OCI-LY3 (cell line): Measurements from ENCODE around the gene BPGM.

Source experiments
- H2AFZ ChIP-seq: fragments of 200-600, 300-600 bp; shearing (Covaris generic); 2 replicates; pipeline ENCODE4 v1.6.0; 2014; ENCODE audit warnings: antibody characterized with exemption, low read depth, low read length
- H3K27ac ChIP-seq: fragments of 200-600, 300-600 bp; sonication (generic); 2 replicates; pipeline ENCODE4 v1.5.1; 2014; ENCODE audit warnings: mild to moderate bottlenecking, low read length, moderate library complexity, mixed read lengths
- H3K27me3 ChIP-seq: fragments of 200-600, 300-600 bp; sonication (generic); 2 replicates; pipeline ENCODE4 v1.6.1; 2014; ENCODE audit warnings: low read depth, low read length, mixed read lengths
- H3K36me3 ChIP-seq: fragments of 200-600, 300-600 bp; sonication (generic); replicated peaks from 2 replicates; pipeline ENCODE3; 2014; ENCODE audit warnings: low read depth, low read length, mixed read lengths
- H3K4me1 ChIP-seq: fragments of 300-600, 200-600 bp; sonication (generic); 2 replicates; pipeline ENCODE4 v1.6.1; 2014; ENCODE audit warnings: low read length, mixed read lengths
- H3K4me2 ChIP-seq: fragments of 200-600, 300-600 bp; sonication (generic); 2 replicates; pipeline ENCODE4 v1.6.1; 2014; ENCODE audit warnings: low read length, mixed read lengths
- H3K4me3 ChIP-seq: fragments of 300-600, 200-600 bp; sonication (generic); 2 replicates; pipeline ENCODE4 v1.5.1; 2014; ENCODE audit warnings: antibody characterized with exemption, mild to moderate bottlenecking, low read length, moderate library complexity
- H3K79me2 ChIP-seq: fragments of 300-600, 200-600 bp; shearing (Covaris generic); 2 replicates; pipeline ENCODE4 v1.6.1; 2014; ENCODE audit warnings: mild to moderate bottlenecking, low read length, mixed read lengths
- H3K9ac ChIP-seq: fragments of 300-600, 200-600 bp; shearing (Covaris generic); 2 replicates; pipeline ENCODE4 v1.6.0; 2014; ENCODE audit warnings: mild to moderate bottlenecking, low read length, moderate library complexity
- H3K9me3 ChIP-seq: fragments of 200-600, 300-600 bp; shearing (Covaris generic); 2 replicates; pipeline ENCODE4 v1.6.1; 2014; ENCODE audit warnings: low read length, mixed read lengths; ENCODE audit not compliant: insufficient read depth
- H4K20me1 ChIP-seq: fragments of 200-600, 300-600 bp; sonication (generic); 2 replicates; pipeline ENCODE4 v1.6.1; 2016; ENCODE audit warnings: low read length, mixed read lengths; ENCODE audit not compliant: insufficient read depth
- CTCF ChIP-seq: fragments of 200-600, 300-600 bp; sonication (generic); IDR thresholded peaks from 2 replicates; pipeline ENCODE4 v1.5.1; 2014; ENCODE audit warnings: antibody characterized with exemption, low read length, low read depth
- EZH2phosphoT487 ChIP-seq: fragments of 200-600 bp; shearing (Covaris generic); IDR thresholded peaks from 2 replicates; pipeline ENCODE4 v1.6.1; 2018; ENCODE audit warnings: antibody characterized with exemption, mixed run types, low read depth

Gene BPGM

GRCh38 chr7:134690614-134691504, 44.2 kb downstream of the BPGM start:
- Histone ChIP-seq H3K4me2 (no peak overlapping the region), H3K4me1 (no peaks in the 10 kb centered on the region), H3K27ac (no peak overlapping the region), H4K20me1 (no peaks in the 10 kb centered on the region), H3K9ac (no peak overlapping the region), H3K9me3 (no peaks in the 10 kb centered on the region), H2AFZ (no peak overlapping the region), H3K4me3 (no peak overlapping the region), H3K36me3 (no peaks in the 10 kb centered on the region), H3K79me2 (no peaks in the 10 kb centered on the region), H3K27me3 (peaks cover 8% of the 10 kb centered on the region)
- TF ChIP-seq CTCF (no peak), EZH2phosphoT487 (no peak)

- Histone ChIP-seq H3K4me1 (no peaks in the 10 kb centered on the region), H3K79me2 (no peaks in the 10 kb centered on the region), H2AFZ (no peak overlapping the region), H3K9me3 (no peaks in the 10 kb centered on the region), H3K27ac (no peak overlapping the region), H3K36me3 (no peaks in the 10 kb centered on the region), H3K9ac (no peak overlapping the region), H3K27me3 (peaks cover 8% of the 10 kb centered on the region), H3K4me2 (no peak overlapping the region), H4K20me1 (no peaks in the 10 kb centered on the region), H3K4me3 (no peak overlapping the region)
- no peak for TF ChIP-seq CTCF
- TF ChIP-seq EZH2phosphoT487: no peak
These were observed 45.1 kb downstream of the BPGM start for GRCh38 chr7:134691546-134692343.

- Histone ChIP-seq H3K79me2 (no peaks in the 10 kb centered on the region), H3K4me3 (no peak overlapping the region), H2AFZ (no peak overlapping the region), H3K9me3 (no peaks in the 10 kb centered on the region), H4K20me1 (no peaks in the 10 kb centered on the region), H3K4me1 (no peaks in the 10 kb centered on the region), H3K36me3 (no peaks in the 10 kb centered on the region), H3K27ac (no peak overlapping the region), H3K27me3 (peaks cover 8% of the 10 kb centered on the region), H3K9ac (no peak overlapping the region), H3K4me2 (no peak overlapping the region)
- no peak for TF ChIP-seq CTCF
- TF ChIP-seq EZH2phosphoT487: no peak
These were observed 45.7 kb downstream of the BPGM start for GRCh38 chr7:134692344-134692705.

- Histone ChIP-seq H3K79me2 (no peaks in the 10 kb centered on the region), H3K9me3 (no peaks in the 10 kb centered on the region), H3K4me2 (no peak overlapping the region), H3K9ac (no peak overlapping the region), H3K4me3 (no peak overlapping the region), H3K4me1 (no peaks in the 10 kb centered on the region), H3K27me3 (peaks cover 8% of the 10 kb centered on the region), H2AFZ (no peak overlapping the region), H4K20me1 (no peaks in the 10 kb centered on the region), H3K36me3 (no peaks in the 10 kb centered on the region), H3K27ac (no peak overlapping the region)
- TF ChIP-seq CTCF (no peak), EZH2phosphoT487 (no peak)
These were observed 46.6 kb downstream of the BPGM start for GRCh38 chr7:134693256-134693655.
